ENCODE data around the gene MYH9. TPM values are rescaled to one million over a fixed set of nuclear protein-coding genes. Genes with fewer than 3 reads are reported as not detected.
"Not testable (repeated sequence)": the region's sequence is repeated elsewhere in the genome, so short reads cannot be mapped to it uniquely, and the experiment has no call there.

Gene MYH9
- total RNA-seq, 1 donor from 2014 or later: 2,110 TPM

DNA sequence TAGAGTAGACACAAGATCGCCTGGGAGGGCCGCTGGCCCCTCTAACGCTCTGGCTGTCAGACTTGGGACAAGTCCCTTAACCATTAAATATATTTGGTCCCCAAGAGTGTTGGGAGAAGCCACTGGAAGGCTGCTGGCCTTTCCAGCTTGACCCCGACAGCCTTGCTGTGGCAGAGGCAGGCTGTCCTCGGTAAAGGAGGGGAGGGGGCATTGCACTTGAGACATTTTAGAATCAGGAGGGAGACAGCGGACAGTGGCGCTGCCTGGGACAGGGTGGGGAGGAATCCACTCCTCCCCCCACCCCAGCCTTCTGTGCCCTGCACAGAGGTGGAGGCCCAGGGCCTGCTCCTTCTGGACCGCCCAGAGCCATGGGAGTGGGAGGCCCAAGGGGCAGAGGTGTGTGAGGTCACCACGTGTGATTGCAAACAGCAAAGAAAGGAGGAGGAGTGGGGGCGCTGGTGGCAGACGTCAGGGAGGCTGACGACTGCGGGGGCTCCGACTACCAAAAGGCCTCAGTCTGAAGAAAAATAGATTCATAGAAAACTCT lies 105.9 kb downstream of the MYH9 start:
- DNase-seq (ENCODE audit: extremely low read depth, low read depth, low spot score): no peak

DNA sequence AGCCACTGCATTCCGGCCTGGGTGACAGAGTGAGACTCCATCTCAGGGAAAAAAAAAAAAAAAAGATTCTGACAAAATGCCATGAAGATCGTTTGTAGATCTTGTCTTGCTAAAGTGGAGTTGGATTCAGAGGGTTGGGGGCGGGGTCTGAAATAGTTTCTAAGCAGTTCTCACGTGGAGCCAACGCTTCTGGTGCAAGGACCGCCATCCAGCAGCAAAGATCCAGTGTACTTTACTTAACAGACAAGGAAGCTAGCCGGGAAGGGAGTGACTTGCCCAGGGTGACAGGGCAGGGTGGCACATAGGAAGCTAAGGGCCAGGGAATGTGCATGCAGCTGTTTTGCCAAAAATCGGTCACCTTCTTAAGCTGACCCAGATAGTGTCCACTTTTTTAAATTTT lies 107.4 kb downstream of the MYH9 start:
- no peak for DNase-seq (ENCODE audit: extremely low read depth, low read depth, low spot score)

DNA sequence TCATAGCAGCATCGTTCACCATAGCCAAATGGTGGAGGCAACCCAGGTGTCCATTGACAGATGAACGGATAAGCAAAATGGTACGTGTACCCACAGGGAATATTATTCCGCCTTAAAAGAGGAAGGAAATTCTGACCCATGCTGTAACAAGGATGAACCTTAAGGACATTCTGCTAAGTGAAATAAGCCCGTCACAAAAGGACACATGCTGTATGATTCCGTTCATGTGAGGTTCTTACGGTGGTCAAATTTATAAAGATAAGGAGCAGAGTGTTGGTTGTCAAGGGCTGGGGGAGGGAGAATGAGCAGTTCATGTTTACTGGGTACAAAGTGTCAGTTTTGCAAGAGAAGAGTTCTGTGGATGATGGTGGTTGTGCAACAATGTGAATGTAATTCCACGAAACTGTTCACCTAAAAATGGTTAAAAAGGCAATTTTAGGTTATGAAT lies 108.5 kb downstream of the MYH9 start:
- no peak for DNase-seq (ENCODE audit: extremely low read depth, low read depth, low spot score)

DNA sequence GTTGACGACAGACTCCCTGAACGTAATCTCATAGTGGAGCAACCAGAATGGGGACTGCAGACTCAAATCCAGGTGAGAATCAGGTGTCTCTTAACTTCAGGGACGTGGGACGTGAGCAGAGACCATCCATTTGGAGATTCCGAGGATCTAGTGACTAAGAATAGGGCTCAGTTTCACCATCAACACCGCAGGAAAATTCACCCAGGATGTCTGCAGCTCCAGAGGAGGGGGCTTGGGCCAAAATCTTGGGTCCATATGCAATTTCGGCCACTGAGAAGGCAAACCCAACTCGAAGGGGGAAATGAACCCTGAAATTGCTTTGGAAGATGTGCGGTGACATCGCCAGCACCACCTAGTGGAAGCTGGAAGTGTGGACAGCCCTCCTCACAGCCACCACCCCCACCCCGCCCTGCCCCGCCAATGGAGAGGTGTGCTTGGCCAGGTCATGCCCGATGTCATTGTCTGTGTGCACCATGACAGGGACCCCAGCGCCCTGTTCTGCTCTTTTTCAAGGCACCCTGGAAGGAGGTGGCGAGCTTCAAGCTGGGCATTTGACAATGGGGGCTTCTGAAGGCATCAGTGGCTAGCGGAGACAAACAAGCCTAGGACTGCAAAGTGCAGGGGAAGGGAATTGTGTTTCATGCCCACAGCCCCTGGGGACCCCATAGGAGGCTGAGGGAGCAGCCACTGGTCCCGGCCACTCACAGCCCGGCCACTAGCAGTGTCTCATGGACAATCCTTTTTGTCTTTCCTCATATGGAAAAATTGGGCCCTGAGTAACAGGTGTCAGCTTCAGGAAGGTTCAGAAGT lies 110.1 kb downstream of the MYH9 start:
- no peak for DNase-seq (ENCODE audit: extremely low read depth, low read depth, low spot score)

DNA sequence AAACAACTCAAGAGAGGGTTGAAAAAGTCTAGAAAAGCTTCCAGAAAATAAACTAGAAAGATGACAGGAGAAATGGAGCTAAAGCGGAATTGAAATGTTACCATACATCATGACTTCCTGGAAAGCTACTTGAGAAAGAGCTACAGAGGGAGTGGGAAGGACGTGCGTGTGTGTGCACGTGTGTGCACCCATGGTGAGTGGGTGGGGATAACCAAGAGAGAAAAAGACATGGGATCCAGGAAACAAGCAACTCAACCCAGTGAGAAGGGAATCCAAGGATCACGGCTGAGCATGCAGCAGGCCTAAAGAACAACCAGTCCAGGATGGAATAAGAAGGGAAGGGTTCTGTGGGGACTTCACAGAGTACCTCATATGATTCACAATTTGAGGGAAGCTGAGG lies 113.2 kb downstream of the MYH9 start:
- DNase-seq (ENCODE audit: extremely low read depth, low read depth, low spot score): no peak

DNA sequence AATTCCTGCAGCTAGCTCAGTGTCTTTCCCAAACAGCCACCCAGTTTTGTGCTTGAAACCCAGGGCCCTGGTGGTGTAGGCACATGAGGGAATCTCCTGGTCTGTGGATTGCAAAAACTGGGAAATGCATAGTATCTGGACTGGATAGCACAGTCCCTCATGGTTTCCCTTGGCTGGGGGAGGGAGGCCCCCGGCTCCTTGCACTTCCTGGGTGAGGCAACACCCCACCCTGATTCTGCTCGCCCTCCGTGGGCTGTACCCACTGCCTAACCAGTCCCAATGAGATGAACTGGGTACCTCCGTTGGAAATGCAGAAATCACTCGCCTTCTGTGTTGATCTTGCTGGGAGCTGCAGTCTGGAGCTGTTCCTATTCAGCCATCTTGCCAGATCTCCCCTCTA lies 115.8 kb downstream of the MYH9 start:
- DNase-seq (ENCODE audit: extremely low read depth, low read depth, low spot score): not testable (repeated sequence)

DNA sequence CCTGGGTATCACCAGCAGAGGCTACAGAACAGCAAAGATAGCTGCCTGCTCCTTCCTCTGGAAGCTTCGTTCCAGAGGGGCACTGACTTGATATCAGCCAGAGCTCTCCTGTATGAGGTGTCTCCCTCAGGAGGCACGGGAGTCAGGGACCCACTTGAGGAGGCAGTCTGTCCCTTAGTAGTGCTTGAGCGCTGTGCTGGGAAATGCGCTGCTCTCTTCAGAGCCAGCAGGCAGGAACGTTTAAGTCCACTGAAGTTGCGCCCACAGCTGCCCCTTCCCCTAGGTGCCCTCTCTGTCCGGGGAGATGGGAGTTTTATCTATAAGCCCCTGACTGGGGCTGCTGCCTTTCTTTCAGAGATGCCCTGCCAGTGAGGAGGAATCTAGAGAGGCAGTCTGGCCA lies 116.5 kb downstream of the MYH9 start:
- DNase-seq (ENCODE audit: extremely low read depth, low read depth, low spot score): not testable (repeated sequence)

DNA sequence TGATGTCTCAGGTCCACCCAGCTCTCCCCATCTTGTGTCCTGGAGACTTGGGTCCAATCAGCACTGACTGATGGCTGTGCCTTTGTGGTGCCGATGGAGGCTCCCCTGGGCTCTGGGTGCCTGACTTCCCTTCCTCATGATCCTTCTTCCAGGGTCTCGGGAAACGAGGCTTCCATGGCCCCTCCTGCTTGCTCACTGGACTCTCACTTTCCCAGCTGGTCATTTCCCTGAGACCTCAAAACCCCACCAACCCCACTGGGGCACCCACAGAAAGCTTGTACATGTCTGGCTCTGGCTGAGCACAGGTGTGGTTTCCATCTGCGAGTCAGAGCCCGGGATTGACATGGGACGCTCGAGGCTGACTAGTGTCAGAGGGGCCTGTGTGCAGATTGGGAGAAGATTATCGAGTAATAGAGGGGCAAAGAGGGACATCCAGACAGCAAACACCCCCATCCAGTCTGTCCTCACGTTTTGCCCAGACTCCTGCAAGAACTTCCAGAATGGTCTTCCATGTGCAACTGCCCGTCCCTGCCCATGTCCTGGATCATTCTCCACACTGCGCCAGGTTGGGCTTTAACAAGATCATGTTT lies 119.8 kb downstream of the MYH9 start:
- no peak for DNase-seq (ENCODE audit: extremely low read depth, low read depth, low spot score)

DNA sequence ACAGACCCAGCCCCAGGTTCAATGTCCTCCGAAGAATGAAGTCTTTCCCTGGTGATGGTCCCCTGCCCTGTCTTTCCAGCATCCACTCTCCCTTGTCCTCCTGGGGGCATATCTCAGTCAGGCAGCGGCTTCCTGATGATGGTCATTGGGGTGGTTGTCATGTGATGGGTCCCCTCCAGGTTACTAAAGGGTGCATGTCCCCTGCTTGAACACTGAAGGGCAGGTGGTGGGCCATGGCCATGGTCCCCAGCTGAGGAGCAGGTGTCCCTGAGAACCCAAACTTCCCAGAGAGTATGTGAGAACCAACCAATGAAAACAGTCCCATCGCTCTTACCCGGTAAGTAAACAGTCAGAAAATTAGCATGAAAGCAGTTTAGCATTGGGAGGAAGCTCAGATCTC lies 120.7 kb downstream of the MYH9 start:
- no peak for DNase-seq (ENCODE audit: extremely low read depth, low read depth, low spot score)

DNA sequence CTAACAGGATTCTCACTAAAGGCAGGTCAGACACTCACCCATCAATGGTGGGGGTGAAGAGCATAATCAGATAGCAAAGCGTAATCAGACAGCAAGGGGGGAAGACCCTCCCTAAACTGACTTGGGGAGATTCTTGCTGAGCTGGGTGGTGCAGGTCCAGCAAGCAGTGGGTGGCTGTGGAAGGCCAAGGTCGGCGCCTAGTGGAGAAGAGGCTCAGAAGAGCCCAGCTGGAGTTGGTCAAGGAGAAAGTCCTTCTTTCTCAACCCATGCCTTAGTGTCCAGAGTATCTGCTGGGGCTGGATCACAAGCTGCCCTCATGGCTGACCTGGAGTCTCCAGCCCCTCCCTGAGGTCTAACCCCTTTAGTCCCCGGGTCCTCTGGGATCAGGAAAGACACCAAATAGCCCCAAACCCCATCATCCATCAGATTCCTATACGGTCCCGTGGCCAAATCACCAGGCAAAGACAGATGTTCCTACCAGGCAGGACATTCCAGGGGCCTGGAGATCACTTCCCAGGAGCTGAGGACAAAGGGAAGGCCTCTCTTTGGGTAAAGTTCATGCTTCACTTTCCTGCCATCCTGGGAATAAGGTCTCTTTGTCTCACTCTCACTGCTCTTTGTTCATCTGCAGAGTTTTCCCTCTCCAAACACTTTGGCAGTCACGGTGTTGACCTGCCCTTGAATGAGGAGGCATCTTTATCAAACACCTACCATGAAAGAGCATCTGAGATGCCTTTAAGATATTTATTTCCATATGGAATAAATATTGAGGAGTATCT lies 123.7 kb downstream of the MYH9 start:
- not testable (repeated sequence) for DNase-seq (ENCODE audit: extremely low read depth, low read depth, low spot score)

DNA sequence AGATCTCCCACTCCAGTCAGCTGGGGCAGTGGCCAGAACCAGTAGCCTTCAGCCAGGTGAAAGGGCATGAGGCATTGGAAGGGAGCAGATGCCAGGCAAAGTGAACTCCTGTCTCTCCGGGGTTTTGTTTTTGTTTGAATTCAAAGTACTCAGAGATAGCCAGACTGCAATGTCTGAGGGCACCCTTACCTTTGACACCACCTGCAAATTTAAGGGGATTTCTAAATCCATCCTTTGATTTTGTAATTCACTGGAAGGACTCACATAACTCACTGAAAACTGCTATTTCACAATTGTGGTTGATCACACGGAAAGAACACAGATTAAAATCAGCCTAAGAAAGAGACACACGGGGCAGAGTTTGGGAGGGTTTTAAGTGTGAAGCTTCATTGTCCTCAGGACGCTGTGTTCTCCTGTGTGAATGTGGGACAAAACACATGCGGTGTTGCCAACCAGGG lies 124.5 kb downstream of the MYH9 start:
- DNase-seq (ENCODE audit: extremely low read depth, low read depth, low spot score): not testable (repeated sequence)

DNA sequence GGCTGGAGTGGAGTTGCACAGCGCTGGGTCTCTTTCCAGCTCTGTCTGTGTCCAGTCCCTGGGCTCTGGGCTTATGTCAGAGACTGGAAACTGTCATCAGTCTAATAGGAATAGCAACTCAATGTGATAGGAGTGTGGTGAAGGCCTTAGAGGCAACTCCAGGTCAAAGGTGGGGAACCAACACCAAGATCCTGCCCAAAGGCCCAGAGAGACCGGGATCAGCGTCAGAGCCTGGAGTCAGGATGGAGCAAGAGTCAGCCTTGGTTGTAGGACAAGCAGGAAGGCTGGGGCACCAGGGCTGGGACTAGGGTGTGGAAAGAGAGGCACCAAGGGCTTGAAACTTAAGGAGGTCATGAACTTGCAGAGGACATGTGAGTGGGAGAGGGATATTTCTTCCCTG lies 125.5 kb downstream of the MYH9 start:
- not testable (repeated sequence) for DNase-seq (ENCODE audit: extremely low read depth, low read depth, low spot score)

DNA sequence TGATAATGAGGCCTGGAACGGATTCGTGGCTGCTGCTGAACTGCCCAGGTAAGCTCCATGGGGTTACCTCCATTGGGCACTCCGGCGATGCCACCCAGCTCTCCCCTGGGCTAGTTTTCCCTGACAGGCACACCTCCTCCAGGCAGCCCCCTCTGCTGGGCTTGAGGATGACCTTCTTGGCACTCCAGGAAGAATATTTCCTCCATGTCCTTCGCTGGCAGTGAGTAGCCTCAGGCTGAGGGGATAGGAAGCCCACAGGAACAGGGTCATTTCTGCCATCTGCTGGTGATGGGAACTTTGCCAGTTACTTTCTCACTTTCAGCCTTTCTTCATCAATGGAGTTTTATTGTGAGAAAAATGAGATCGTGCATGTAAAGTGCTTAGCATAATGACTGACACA lies 126.1 kb downstream of the MYH9 start:
- not testable (repeated sequence) for DNase-seq (ENCODE audit: extremely low read depth, low read depth, low spot score)

DNA sequence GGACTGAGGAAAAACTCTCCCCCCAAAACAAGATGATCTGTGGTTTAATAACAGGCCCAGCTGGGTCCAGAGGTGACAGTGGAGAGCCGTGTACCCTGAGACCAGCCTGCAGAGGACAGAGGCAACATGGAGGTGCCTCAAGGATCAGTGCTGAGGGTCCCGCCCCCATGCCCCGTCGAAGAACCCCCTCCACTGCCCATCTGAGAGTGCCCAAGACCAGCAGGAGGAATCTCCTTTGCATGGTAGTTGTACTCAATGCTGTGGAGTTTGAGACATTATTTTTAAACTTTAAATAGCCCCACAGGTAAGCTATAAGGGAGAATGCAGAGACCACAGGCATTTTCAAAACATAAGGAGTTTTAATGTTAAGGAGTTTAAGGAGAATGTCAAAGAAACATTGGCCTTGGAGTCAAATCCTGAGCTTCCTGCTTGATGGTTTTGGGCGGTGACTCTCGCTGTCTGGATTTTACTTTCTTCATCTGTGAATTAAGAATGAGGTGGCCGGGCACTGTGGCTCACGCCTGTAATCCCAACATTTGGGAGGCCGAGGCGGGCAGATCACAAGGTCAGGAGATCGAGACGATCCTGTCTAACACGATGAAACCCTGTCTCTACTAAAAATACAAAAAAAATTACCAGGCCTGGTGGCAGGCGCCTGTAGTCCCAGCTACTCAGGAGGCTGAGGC lies 128.0 kb downstream of the MYH9 start:
- no peak for DNase-seq (ENCODE audit: extremely low read depth, low read depth, low spot score)

DNA sequence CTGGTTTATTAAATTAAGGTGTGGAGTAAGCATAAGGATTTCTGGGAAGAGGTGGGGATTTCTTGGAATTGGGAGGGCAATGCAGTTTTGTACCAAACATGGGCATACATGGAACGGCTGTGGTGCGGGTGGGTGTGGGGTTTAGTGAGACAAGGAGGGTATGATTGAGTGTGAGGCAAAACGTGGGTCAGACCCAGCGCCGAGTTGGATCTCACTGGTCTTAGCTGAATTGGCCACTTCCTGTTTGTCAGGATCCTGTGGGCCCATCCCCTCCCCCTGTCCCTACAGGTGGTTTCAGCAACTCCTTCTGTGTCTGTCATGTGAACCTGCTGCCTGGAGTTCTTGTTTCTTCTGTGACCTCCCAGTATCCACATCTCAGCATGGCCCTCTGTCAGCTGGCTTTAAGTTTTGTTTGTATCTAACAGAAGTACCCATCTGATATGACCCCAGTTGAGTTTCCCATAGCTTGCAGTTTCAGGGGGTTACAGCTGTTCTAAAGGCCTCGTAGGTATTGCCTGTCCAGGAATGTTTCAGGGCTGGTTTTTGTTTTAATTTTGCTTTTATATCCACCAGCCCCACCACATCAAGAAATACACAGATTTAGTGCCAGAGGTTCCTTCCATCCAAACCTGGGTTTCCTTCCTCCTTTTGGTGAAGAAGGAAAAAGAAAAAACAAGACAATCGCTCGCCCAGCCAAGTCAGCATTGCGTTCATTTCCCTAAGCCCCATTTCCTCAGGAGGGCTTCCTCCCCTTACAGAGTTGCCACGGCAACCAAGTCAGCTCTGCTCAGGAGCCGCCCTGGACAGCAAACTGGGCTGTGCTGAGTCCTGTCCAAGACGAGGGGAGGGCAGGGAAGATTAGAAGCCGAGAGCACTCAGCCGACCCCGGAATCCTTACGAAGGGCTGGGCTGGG lies 128.8 kb downstream of the MYH9 start:
- no peak for DNase-seq (ENCODE audit: extremely low read depth, low read depth, low spot score)

DNA sequence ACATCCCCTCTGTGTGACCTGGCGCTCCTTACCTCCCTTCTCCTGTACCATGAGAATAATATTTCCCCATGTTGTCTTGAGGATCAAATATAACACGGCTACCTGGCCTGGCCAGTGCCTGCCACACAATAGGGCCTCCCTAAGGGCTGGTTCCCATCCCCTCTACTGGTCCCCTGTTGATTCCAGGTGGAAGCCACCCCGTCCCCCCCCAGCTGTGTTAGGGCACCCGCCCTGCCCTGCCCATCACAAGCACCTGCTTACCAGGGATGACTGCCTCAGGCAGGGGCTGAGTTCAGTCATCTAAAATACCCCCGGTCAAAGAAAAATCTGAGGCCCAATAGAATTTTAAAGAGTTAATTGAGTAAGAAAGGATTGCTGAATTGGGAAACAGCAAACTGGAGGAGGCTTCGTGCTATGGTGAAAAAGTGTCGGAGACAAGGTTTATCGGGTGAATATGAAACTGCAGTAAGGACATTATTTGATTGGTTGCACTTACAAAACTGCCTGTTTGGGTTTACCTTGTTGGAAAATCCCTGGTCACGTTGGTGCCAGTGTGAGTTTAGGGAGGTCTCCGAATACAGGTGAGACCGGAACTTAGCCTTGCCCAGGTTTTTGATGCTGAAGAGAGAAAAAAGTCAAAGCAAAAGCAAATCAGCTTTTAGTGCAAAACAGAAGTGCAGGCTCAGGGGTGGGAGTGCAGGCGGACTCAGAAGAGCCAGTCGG lies 129.7 kb downstream of the MYH9 start:
- DNase-seq (ENCODE audit: extremely low read depth, low read depth, low spot score): no peak

DNA sequence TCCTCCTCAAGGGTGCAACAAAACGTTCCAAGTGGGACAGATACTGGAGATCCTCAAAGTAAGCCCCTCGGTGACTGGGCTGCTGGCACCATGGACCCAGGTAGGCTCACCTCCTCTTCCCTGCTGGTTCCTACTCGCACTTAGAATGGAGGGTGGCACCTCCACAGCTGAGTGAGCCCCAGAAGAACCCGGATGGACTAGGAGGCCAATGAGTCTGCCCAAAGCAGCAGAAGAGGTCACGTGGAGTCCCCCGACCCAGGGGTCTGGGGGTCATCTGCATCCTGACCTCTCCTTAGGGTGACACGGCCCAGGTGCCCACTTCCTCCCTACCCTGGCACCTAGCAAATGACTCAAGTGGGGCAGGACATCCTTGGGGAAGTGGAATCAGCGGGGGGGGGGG lies 130.5 kb downstream of the MYH9 start:
- no peak for DNase-seq (ENCODE audit: extremely low read depth, low read depth, low spot score)

DNA sequence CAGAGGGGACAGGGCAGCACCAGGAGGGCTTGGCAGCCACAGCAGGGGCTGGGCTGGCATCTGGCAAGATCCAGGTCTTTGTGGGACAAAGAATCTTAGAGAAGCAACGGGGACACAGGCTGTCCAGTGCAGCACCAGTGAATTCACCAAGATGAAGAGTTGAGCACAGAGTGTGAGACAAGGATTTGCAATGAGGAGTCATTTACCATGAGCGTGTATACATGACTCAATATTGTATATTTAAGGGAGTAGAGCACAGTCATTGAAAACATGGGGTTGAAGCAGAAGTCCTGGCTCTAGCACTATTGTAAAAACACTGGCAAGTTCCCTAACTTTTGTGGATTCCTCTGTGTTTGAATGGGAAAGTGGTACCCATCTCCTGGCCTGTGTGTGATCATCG lies 131.3 kb downstream of the MYH9 start:
- no peak for DNase-seq (ENCODE audit: extremely low read depth, low read depth, low spot score)

DNA sequence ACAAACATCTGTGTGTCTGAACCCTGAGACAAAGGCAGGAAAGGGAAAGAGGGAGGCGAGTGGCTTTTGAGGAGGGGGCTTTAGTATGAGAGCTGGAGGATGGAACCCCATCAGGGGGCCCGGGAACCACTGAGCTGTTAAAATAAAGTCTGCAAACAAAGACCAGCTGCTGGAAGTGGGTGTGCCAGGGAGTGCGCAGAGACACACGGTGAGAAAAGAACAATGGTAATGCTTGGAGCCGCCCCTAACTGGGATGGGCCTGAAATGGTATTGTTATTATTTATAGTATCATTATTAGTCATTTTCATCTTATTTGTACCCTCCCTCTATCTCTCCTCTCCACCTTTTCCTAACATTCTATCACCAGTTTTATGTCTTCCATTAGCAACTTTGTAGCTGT lies 132.2 kb downstream of the MYH9 start:
- not testable (repeated sequence) for DNase-seq (ENCODE audit: extremely low read depth, low read depth, low spot score)
